Endothelial cell of umbilical vein (primary cell): ENCODE measurements around the gene PDPK1. TPM values are rescaled to one million over a fixed set of nuclear protein-coding genes. Genes with fewer than 3 reads are reported as not detected.

Source experiments
- BruUV-seq: library from RNA; stranded (reverse); fragments of 400-500 nt; replicated peaks from 2 replicates; lab custom pipeline; 2021; lab: Mats Ljungman, UMichigan
- CTCF ChIA-PET: fragments of 300-600, 350-600 bp; sonication (Branson Sonifier 250); formaldehyde crosslinking; loops from one replicate; lab custom pipeline; 2021; ENCODE audit warnings: antibody characterized with exemption, inconsistent platforms; lab: Charles Lee
- POLR2A ChIA-PET: fragments of 300-600, 350-600 bp; sonication (Branson Sonifier 250); formaldehyde crosslinking; loops from one replicate; lab custom pipeline; 2021; ENCODE audit warnings: antibody characterized with exemption, inconsistent platforms; lab: Charles Lee
- DNase-seq: peaks from one replicate; pipeline ENCODE4 v3.0.0-alpha.2; 2011; ENCODE audit warnings: low read depth, low spot score
- FAIRE-seq: peaks from 2 replicates; lab custom pipeline; 2011; peaks lifted over from hg19 to GRCh38; lab: Jason Lieb, UNC
- H2AFZ ChIP-seq: 2 replicates; pipeline ENCODE4 v1.6.0; 2012; ENCODE audit warnings: low read depth, low read length, control low read depth, inconsistent platforms
- H3K27ac ChIP-seq: 2 replicates; pipeline ENCODE4 v1.5.1; 2011; ENCODE audit warnings: low read depth, mild to moderate bottlenecking, control low read depth, low read length, moderate library complexity; ENCODE audit not compliant: insufficient read depth
- H3K27me3 ChIP-seq, 2 experiments: 2 replicates each; pipeline versions ENCODE4 v1.6.0 to v1.6.1; 2011; ENCODE audit warnings: low read length in 2 of 2, mixed read lengths in 1 of 2; ENCODE audit not compliant: control insufficient read depth in 2 of 2, insufficient read depth in 2 of 2
- H3K36me3 ChIP-seq, 2 experiments: 2 replicates in 1 of 2; 3 replicates in 1 of 2; pipeline ENCODE4 v1.5.1; 2011; ENCODE audit warnings: low read length in 2 of 2, mild to moderate bottlenecking in 1 of 2, moderate library complexity in 1 of 2; ENCODE audit not compliant: control insufficient read depth in 2 of 2, insufficient read depth in 2 of 2; ENCODE audit errors: extremely low read depth in 1 of 2
- H3K4me1 ChIP-seq: 3 replicates; pipeline ENCODE4 v1.5.1; 2011; ENCODE audit warnings: mild to moderate bottlenecking, low read length; ENCODE audit not compliant: control insufficient read depth, insufficient read depth; ENCODE audit errors: extremely low read depth
- H3K4me2 ChIP-seq: 2 replicates; pipeline ENCODE4 v1.6.1; 2011; ENCODE audit warnings: low read length, control low read depth, mixed read lengths; ENCODE audit not compliant: insufficient read depth
- H3K4me3 ChIP-seq, 3 experiments: fragments of 200-600 bp in 1 of 3; sonication (generic), shearing (Covaris generic) in 1 of 3; replicated peaks in 1 of 3; 2 replicates each; pipeline ENCODE4 v1.5.1; 2011 to 2016; ENCODE audit warnings: control low read depth in 3 of 3, low read length in 3 of 3, mild to moderate bottlenecking in 2 of 3, inconsistent platforms in 1 of 3, low read depth in 1 of 3, moderate library complexity in 1 of 3; ENCODE audit not compliant: insufficient read depth in 1 of 3
- H3K79me2 ChIP-seq: 2 replicates; pipeline ENCODE4 v1.6.0; 2012; ENCODE audit warnings: low read length, inconsistent platforms; ENCODE audit not compliant: control insufficient read depth, insufficient read depth
- H3K9ac ChIP-seq: replicated peaks from 2 replicates; pipeline ENCODE3; 2011; ENCODE audit warnings: low read length, control low read depth; ENCODE audit not compliant: insufficient read depth; ENCODE audit errors: extremely low read depth
- H3K9me1 ChIP-seq: replicated peaks from 3 replicates; pipeline ENCODE4 v1.6.0; 2011; ENCODE audit warnings: mild to moderate bottlenecking, low read length; ENCODE audit not compliant: control insufficient read depth, insufficient read depth; ENCODE audit errors: extremely low read depth
- H3K9me3 ChIP-seq: replicated peaks from 2 replicates; pipeline ENCODE4 v1.5.1; 2012; ENCODE audit warnings: low read length, inconsistent platforms; ENCODE audit not compliant: control insufficient read depth, insufficient read depth
- H4K20me1 ChIP-seq: replicated peaks from 2 replicates; pipeline ENCODE3; 2011; ENCODE audit warnings: mild to moderate bottlenecking, low read length; ENCODE audit not compliant: control insufficient read depth, insufficient read depth; ENCODE audit errors: extremely low read depth
- EZH2 ChIP-seq: IDR thresholded peaks from 2 replicates; pipeline ENCODE4 v1.6.1; 2012; ENCODE audit warnings: borderline replicate concordance, low read depth, mild to moderate bottlenecking, moderate library complexity, low read length, inconsistent platforms; ENCODE audit not compliant: severe bottlenecking
- FOS ChIP-seq: IDR thresholded peaks from 2 replicates; pipeline ENCODE4 v1.6.1; 2011; ENCODE audit warnings: mild to moderate bottlenecking, low read length, moderate library complexity, borderline replicate concordance; ENCODE audit not compliant: insufficient read depth
- GATA2 ChIP-seq: IDR thresholded peaks from 2 replicates; pipeline ENCODE4 v1.7.0; 2011; ENCODE audit warnings: low read depth, mild to moderate bottlenecking, moderate library complexity, mixed read lengths, low read length; ENCODE audit not compliant: insufficient read length, insufficient read depth
- JUN ChIP-seq: IDR thresholded peaks from 2 replicates; pipeline ENCODE4 v1.6.1; 2011; ENCODE audit warnings: borderline replicate concordance, low read depth; ENCODE audit not compliant: insufficient read length, insufficient read depth
- MYC ChIP-seq: IDR thresholded peaks from one replicate; pipeline ENCODE4 v1.6.1; 2011; ENCODE audit warnings: mild to moderate bottlenecking, low read depth, low read length
- POLR2A ChIP-seq: IDR thresholded peaks from 2 replicates; pipeline ENCODE4 v1.6.1; 2012; ENCODE audit warnings: low read depth, mild to moderate bottlenecking, control low read depth, low read length
- POLR2AphosphoS5 ChIP-seq: IDR thresholded peaks from 2 replicates; pipeline ENCODE4 v1.6.1; 2012; ENCODE audit warnings: low read depth, mild to moderate bottlenecking, control low read depth, low read length, moderate library complexity; ENCODE audit not compliant: insufficient read depth
- dilution Hi-C: fragments of 300-500 bp; cut with MboI; formaldehyde crosslinking; loops from one replicate; pipeline ENCODE4 v1.15.0; 2019; ENCODE audit warnings: low sequenced_read_pairs; ENCODE audit not compliant: extremely low pct_ligation_motif_present
- intact Hi-C: fragments of 100-400 bp; cut with micrococcal nuclease; formaldehyde crosslinking; loops from one replicate; pipeline ENCODE4 v1.10.0; 2022
- polyA plus RNA-seq, 4 experiments: library from polyadenylated mRNA; depleted of rRNA in 3 of 4; stranded (reverse) in 3 of 4; unstranded in 1 of 4; fragments of >200 nt; gene quantifications; 2 replicates each; pipeline versions ENCODE4 v1.2.1 to v1.2.3, GENCODE V29; 2011 to 2012; ENCODE audit warnings: missing spikeins in 1 of 4
- total RNA-seq: library from RNA; stranded (reverse); gene quantifications from 2 replicates; pipeline ENCODE4 v1.2.3, GENCODE V29; 2021
- TF ChIP-seq, protein P1 (sequence below): IDR thresholded peaks from 2 replicates; pipeline ENCODE4 v1.6.1; 2011; ENCODE audit not compliant: insufficient read depth, insufficient read length
- TF ChIP-seq, protein P2 (sequence below), 2 donors: IDR thresholded peaks; 1 replicate in 1 of 2; 2 replicates in 1 of 2; pipeline ENCODE4 v1.5.1; 2011; ENCODE audit warnings: low read length in 2 of 2, mild to moderate bottlenecking in 2 of 2, moderate library complexity in 2 of 2, control low read depth in 1 of 2, inconsistent platforms in 1 of 2, low read depth in 1 of 2; ENCODE audit not compliant: insufficient read depth in 1 of 2; ENCODE audit errors: extremely low read depth in 1 of 2

The PDPK1 gene
- total and polyA plus RNA-seq, 2 donors (not counting 3 experiments of a cell fraction or from before 2014, with no cell fraction given), result 22.4 to 37.3 TPM

DNA sequence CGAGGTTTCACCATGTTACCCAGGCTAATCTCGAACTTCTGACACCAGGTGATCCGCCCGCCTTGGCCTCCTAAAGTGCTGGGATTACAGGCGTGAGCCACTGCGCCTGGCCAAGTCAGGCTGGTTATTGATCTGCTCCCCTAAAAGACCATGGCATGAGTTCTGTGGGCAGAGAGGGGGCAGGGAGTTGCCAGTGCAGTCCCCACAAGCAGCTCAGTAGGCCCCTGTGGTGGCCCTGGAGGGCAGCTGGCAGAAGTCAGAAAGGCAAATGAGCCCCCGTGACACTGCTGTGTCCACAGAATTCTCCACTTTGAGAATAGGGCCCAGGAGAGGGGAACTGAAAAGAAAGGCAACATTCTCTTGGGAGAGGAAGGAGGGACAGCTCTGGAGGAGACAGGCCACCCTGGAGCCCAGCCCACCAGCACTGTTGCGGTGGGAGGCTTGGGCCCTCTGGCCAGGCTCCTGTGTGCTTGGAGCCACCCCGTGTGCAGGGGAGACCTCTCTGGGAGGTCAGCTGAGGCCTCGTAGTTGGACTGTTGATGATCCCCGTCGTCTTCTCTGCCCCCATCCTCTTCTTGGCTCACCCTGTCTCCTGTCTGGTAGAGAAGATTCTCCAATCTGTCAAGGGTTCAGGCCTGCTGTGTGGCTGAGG, 19.7 kb upstream of the PDPK1 start:
- no peak overlapping the region for H3K4me3 ChIP-seq
- POLR2A ChIA-PET, result no interaction called here
- H3K79me2 ChIP-seq, result peaks cover 66% of the 10 kb centered on the region
- intact Hi-C loops (no loop called here), dilution Hi-C loops (no loop called here)
- DNase-seq, result no peak
- no peaks in the 10 kb centered on the region for H3K27me3 ChIP-seq
- H2AFZ ChIP-seq, result no peak overlapping the region
- no peak overlapping the region for H3K27ac ChIP-seq
- no peaks in the 10 kb centered on the region for H3K9me1 ChIP-seq
- no peaks in the 10 kb centered on the region for H3K9me3 ChIP-seq
- no TSS peak for BruUV-seq
- no peak overlapping the region for H3K9ac ChIP-seq
- TF ChIP-seq POLR2AphosphoS5, result no peak
- TF ChIP-seq FOS, result no peak
- no peak for TF ChIP-seq POLR2A
- TF ChIP-seq JUN, result no peak
- CTCF ChIA-PET, result no interaction called here
- peaks cover 0 to 2% of the 10 kb centered on the region in 2 experiments for H3K36me3 ChIP-seq
- H3K4me2 ChIP-seq, result no peak overlapping the region
- peaks cover 2% of the 10 kb centered on the region for H4K20me1 ChIP-seq
- peaks cover 34% of the 10 kb centered on the region for H3K4me1 ChIP-seq
- no peak for FAIRE-seq

DNA sequence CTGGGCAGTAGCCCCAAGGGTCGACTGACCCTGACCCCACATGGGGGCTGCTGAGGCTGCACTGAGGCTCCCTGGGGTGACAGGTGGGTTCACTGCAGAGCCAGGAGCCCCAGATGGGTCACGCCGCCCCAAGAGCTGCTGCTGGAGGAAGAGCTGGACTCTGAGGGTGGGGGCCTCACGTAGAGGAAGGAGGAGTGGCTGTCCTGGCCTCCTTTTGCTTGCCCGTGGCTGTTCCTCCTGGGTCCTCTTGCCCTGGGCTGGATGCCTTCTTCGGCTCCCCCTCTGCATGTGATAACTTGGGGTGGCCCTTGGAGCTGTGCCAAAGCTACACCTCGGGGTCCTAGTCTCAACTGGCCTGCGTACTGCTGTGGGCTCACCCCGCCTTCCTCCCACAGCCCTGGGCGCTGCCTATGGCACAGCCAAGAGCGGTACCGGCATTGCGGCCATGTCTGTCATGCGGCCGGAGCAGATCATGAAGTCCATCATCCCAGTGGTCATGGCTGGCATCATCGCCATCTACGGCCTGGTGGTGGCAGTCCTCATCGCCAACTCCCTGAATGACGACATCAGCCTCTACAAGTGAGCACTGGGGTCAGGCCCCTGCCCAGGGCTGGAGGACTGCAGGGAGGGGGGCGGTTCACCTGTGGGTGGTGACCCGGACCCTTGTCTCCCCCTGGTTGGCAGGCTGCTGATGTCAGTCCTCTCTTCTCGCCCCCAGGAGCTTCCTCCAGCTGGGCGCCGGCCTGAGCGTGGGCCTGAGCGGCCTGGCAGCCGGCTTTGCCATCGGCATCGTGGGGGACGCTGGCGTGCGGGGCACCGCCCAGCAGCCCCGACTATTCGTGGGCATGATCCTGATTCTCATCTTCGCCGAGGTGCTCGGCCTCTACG, 18.8 kb upstream of the PDPK1 start:
- BruUV-seq, result no TSS peak
- Histone ChIP-seq H2AFZ (no peak overlapping the region), H3K9me3 (no peaks in the 10 kb centered on the region), H3K9ac (no peak overlapping the region), H3K9me1 (no peaks in the 10 kb centered on the region), H3K27ac (peak overlapping the region; percentile 38), H3K79me2 (peaks cover 64% of the 10 kb centered on the region), H3K4me3 (no peak overlapping the region), H4K20me1 (peaks cover 2% of the 10 kb centered on the region), H3K4me1 (peaks cover 34% of the 10 kb centered on the region), H3K36me3 (peaks cover 6 to 8% of the 10 kb centered on the region in 2 experiments), H3K4me2 (no peak overlapping the region), H3K27me3 (no peaks in the 10 kb centered on the region)
- ChIA-PET POLR2A (no interaction called here), CTCF (no interaction called here)
- DNase-seq (no peak), FAIRE-seq (no peak)
- dilution Hi-C loops, result no loop called here
- TF ChIP-seq, protein P1, sequence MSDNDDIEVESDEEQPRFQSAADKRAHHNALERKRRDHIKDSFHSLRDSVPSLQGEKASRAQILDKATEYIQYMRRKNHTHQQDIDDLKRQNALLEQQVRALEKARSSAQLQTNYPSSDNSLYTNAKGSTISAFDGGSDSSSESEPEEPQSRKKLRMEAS, result no peak
- TF ChIP-seq EZH2 (no peak), FOS (no peak), JUN (no peak), GATA2 (no peak), MYC (no peak), POLR2A (no peak), POLR2AphosphoS5 (no peak)
- TF ChIP-seq, protein P2, sequence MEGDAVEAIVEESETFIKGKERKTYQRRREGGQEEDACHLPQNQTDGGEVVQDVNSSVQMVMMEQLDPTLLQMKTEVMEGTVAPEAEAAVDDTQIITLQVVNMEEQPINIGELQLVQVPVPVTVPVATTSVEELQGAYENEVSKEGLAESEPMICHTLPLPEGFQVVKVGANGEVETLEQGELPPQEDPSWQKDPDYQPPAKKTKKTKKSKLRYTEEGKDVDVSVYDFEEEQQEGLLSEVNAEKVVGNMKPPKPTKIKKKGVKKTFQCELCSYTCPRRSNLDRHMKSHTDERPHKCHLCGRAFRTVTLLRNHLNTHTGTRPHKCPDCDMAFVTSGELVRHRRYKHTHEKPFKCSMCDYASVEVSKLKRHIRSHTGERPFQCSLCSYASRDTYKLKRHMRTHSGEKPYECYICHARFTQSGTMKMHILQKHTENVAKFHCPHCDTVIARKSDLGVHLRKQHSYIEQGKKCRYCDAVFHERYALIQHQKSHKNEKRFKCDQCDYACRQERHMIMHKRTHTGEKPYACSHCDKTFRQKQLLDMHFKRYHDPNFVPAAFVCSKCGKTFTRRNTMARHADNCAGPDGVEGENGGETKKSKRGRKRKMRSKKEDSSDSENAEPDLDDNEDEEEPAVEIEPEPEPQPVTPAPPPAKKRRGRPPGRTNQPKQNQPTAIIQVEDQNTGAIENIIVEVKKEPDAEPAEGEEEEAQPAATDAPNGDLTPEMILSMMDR (IDR thresholded peaks at IDR 0.05; ENCODE audit: extremely low read depth in 1 of 2, insufficient read depth in 1 of 2, low read depth in 1 of 2, low read length in 2 of 2), result no peak
- intact Hi-C loops, result no loop called here
